Ascending aorta (tissue), 2 donors: ENCODE data around the gene ESPL1. TPM values are rescaled to one million over a fixed set of nuclear protein-coding genes. Genes with fewer than 3 reads are reported as not detected.

Experiments used
- DNase-seq, 2 donors: peaks; one replicate each; pipeline ENCODE4 v3.0.0-alpha.2; 2019; ENCODE audit warnings: low spot score in 2 of 2
- H3K27ac ChIP-seq, 2 donors: fragments of 200-600 bp; sonication (generic); one replicate each; pipeline ENCODE4 v1.5.1; 2016 to 2017; ENCODE audit warnings: mild to moderate bottlenecking in 1 of 2
- H3K27me3 ChIP-seq: fragments of 200-600 bp; sonication (generic); one replicate; pipeline ENCODE4 v1.5.1; 2017
- H3K36me3 ChIP-seq, 2 donors: fragments of 200-600 bp; sonication (generic); one replicate each; pipeline ENCODE4 v1.5.1; 2016
- H3K4me1 ChIP-seq, 2 donors: fragments of 200-600 bp; sonication (generic); one replicate each; pipeline ENCODE4 v1.5.1; 2016 to 2017; ENCODE audit warnings: mild to moderate bottlenecking in 1 of 2
- H3K4me3 ChIP-seq, 2 donors: fragments of 200-600 bp; sonication (generic); one replicate each; pipeline ENCODE4 v1.5.1; 2016 to 2017; ENCODE audit warnings: mild to moderate bottlenecking in 1 of 2
- H3K9me3 ChIP-seq, 2 donors: fragments of 200-600 bp; sonication (generic); one replicate each; pipeline ENCODE4 v1.5.1; 2016
- intact Hi-C: fragments of 100-400 bp; cut with DNase I; formaldehyde crosslinking; loops from one replicate; pipeline ENCODE4 v1.15.1; 2023
- total RNA-seq: library from RNA; depleted of rRNA; stranded (reverse); fragments of >200 nt; gene quantifications from one replicate; pipeline ENCODE4 v1.1.0, GENCODE V29; 2016
- TF ChIP-seq, protein P1 (sequence below), 3 experiments: fragments of 200-600 bp in 2 of 3; fragments of 450-650 bp in 1 of 3; sonication (generic) in 2 of 3; IDR thresholded peaks; one replicate each; pipeline ENCODE4 v1.5.1; 2016 to 2019; ENCODE audit warnings: antibody characterized with exemption in 3 of 3, mild to moderate bottlenecking in 1 of 3, moderate library complexity in 1 of 3

ESPL1 gene
- total RNA-seq, 1 donor from 2014 or later: not detected

- Histone ChIP-seq H3K27me3 (no peaks in the 10 kb centered on the region), H3K4me3 (no peak overlapping the region), H3K4me1 (peaks cover 5 to 21% of the 10 kb centered on the region in 2 donors), H3K36me3 (no peaks in the 10 kb centered on the region), H3K9me3 (no peaks in the 10 kb centered on the region), H3K27ac (no peak overlapping the region)
- TF ChIP-seq, protein P1, sequence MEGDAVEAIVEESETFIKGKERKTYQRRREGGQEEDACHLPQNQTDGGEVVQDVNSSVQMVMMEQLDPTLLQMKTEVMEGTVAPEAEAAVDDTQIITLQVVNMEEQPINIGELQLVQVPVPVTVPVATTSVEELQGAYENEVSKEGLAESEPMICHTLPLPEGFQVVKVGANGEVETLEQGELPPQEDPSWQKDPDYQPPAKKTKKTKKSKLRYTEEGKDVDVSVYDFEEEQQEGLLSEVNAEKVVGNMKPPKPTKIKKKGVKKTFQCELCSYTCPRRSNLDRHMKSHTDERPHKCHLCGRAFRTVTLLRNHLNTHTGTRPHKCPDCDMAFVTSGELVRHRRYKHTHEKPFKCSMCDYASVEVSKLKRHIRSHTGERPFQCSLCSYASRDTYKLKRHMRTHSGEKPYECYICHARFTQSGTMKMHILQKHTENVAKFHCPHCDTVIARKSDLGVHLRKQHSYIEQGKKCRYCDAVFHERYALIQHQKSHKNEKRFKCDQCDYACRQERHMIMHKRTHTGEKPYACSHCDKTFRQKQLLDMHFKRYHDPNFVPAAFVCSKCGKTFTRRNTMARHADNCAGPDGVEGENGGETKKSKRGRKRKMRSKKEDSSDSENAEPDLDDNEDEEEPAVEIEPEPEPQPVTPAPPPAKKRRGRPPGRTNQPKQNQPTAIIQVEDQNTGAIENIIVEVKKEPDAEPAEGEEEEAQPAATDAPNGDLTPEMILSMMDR (IDR thresholded peaks at IDR 0.05): no peak
- no peak for DNase-seq
- intact Hi-C loops: no loop called here
Measured at GRCh38 chr12:53236443-53237111, 31.5 kb upstream of the ESPL1 start.

DNA sequence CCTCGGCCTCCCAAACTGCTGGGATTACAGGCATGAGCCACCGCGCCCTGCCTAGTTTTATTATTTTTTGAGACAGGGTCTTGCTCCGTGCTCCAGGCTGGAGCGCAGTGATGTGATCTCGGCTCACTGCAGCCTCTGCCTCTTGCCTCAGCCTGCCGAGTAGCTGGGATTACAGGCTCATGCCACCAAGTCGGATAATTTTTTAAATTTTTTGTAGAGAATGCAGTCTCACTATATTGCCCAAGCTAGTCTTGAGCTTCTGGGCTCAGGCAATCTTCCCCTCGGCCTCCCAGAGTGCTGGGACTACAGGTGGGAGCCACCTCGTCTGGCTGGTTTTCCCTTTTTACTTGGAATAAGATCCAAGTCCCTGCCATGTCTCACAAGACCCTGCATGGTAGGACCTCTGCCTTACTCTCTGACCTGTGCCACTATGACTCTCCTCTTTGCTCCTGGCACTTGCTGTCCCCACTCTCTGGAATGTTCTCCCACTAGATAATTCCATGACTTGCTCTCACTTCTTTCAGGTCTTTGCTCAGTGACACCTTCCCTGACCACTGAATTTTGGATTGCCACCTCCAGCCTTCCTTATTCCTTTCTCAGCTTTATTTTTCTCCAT is 28.3 kb upstream of the ESPL1 start:
- intact Hi-C loops: no loop called here
- TF ChIP-seq, protein P1 (IDR thresholded peaks at IDR 0.05): no peak
- no peak overlapping the region for H3K4me3 ChIP-seq
- H3K9me3 ChIP-seq: no peaks in the 10 kb centered on the region
- H3K4me1 ChIP-seq: no peaks in the 10 kb centered on the region
- DNase-seq: no peak
- no peaks in the 10 kb centered on the region for H3K36me3 ChIP-seq
- H3K27me3 ChIP-seq: no peaks in the 10 kb centered on the region
- H3K27ac ChIP-seq: no peak overlapping the region

DNA sequence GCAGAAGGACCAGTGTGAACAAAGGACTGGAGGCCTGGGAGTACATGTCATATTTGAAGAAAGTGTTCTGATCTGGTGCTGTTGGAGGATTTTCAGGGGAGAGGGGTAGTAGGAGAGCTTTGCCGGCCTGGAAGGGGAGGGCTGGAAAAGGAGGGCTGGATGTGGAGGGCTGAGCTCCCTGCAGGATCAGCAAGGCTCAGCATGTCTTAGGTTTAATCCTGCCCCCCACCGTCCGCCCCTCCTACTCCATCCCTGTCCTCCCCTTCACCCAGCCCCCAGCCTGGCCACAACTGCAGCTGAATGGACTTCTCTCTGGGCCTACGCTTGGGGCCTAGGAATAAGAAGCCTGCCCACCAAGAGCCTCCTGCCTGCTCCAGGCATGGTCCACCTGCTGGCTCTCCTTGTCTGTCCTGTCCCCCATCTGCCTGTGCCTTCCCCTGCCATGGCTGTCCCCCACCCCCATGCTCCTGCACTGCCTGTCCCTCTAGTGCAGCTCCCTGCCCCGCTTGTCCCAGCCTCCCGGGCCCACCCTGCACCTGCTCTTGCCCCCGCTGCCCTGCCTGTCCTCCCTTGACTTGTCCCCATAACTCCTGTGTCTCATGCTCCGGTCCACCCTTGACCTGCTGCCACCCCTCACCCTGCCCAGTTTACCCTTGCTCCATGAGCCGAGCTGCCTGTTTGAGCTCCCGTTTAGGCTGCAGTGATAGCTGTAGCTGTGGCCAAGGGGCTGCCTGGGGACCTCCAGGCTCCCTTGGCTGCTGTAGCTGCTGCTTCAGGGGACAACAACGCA is 26.3 kb upstream of the ESPL1 start:
- DNase-seq: no peak
- Histone ChIP-seq H3K27me3 (no peaks in the 10 kb centered on the region), H3K9me3 (no peaks in the 10 kb centered on the region), H3K36me3 (no peaks in the 10 kb centered on the region), H3K4me3 (no peak overlapping the region), H3K4me1 (no peaks in the 10 kb centered on the region), H3K27ac (no peak overlapping the region)
- intact Hi-C loops: no loop called here
- TF ChIP-seq, protein P1 (IDR thresholded peaks at IDR 0.05): no peak

DNA sequence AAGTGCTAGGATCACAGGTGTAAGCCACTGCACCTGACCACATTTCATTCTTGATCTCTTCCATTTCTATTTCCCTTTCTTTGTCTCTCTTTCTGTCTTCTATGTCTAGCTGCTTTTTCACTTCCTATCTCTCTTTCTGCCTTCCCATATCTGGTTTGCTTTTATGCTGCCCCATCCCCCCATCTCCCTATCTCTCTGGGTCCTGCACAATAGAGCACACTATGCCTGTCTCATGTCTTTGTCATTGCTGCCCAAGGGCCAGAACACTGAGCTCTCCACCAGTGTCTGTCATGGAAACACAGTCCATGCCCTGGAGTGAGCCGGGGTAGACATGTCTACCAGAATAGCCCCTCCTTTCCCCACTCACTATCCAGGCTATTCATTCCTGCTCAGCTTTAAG is 23.8 kb upstream of the ESPL1 start:
- no peak overlapping the region for H3K4me3 ChIP-seq
- no peaks in the 10 kb centered on the region for H3K36me3 ChIP-seq
- no peaks in the 10 kb centered on the region for H3K4me1 ChIP-seq
- H3K9me3 ChIP-seq: no peaks in the 10 kb centered on the region
- intact Hi-C loops: no loop called here
- TF ChIP-seq, protein P1 (IDR thresholded peaks at IDR 0.05): no peak
- DNase-seq: no peak
- H3K27me3 ChIP-seq: no peaks in the 10 kb centered on the region
- H3K27ac ChIP-seq: no peak overlapping the region

DNA sequence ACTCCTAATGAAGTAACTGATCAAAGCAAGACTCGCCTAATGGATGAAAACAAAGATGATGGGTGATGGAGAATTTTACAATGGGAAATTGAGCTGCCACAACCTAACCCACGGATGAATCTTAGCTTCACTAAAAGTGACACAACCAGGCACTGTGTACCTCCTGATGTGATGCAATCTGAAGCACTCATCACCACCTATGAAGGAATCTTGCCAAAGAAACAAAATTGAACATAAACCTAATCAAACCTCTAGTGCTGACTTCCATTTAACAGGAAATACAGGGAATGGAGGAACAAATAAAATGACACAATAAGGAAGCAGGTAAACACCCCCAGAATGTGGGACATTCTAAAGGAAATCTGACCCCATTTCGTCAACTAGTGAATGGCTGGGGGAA is 22.8 kb upstream of the ESPL1 start:
- intact Hi-C loops: no loop called here

More for the DNA sequence above, 22.8 kb upstream of the ESPL1 start:
- Histone ChIP-seq H3K4me1 (no peaks in the 10 kb centered on the region), H3K4me3 (no peak overlapping the region), H3K36me3 (no peaks in the 10 kb centered on the region), H3K27me3 (no peaks in the 10 kb centered on the region), H3K27ac (no peak overlapping the region), H3K9me3 (no peaks in the 10 kb centered on the region)
- TF ChIP-seq, protein P1 (IDR thresholded peaks at IDR 0.05): no peak
- no peak for DNase-seq
